Nephron progenitor cell (in vitro differentiated cells): Measurements from ENCODE around the gene C9orf50.
A peak's percentile ranks its signal among the peaks of the same experiment; 100 is the strongest.

Experiments
- DNase-seq: peaks from one replicate; pipeline ENCODE4 v3.0.0; 2021
- H3K27ac Mint-ChIP-seq: 2 replicates; pipeline ENCODE4 v1.8.0; 2021; ENCODE audit warnings: mild to moderate bottlenecking, moderate library complexity, mixed read lengths
- H3K27me3 Mint-ChIP-seq: 2 replicates; pipeline ENCODE4 v1.8.0; 2021; ENCODE audit warnings: mild to moderate bottlenecking, low read depth, mixed read lengths; ENCODE audit not compliant: poor library complexity
- H3K36me3 Mint-ChIP-seq: 2 replicates; pipeline ENCODE4 v1.8.0; 2021; ENCODE audit warnings: low read depth, mixed read lengths
- H3K4me1 Mint-ChIP-seq: 2 replicates; pipeline ENCODE4 v1.8.0; 2021; ENCODE audit warnings: mixed read lengths
- H3K4me3 Mint-ChIP-seq: 2 replicates; pipeline ENCODE4 v1.8.0; 2021; ENCODE audit warnings: mild to moderate bottlenecking, moderate library complexity, mixed read lengths
- H3K9me3 Mint-ChIP-seq: 2 replicates; pipeline ENCODE4 v1.8.0; 2021; ENCODE audit warnings: mild to moderate bottlenecking, moderate library complexity, mixed read lengths
- CTCF ChIP-seq: fragments of 200-600 bp; sonication (generic); IDR thresholded peaks from 2 replicates; pipeline ENCODE4 v1.5.0; 2021; ENCODE audit warnings: antibody characterized with exemption

C9orf50 gene

GRCh38 chr9:129650680-129651235 is 29.9 kb upstream of the C9orf50 start:
- H3K9me3 Mint-ChIP-seq: peaks cover 4% of the 10 kb centered on the region
- no peak for DNase-seq
- no peaks in the 10 kb centered on the region for H3K36me3 Mint-ChIP-seq
- H3K4me3 Mint-ChIP-seq: no peak overlapping the region
- no peak overlapping the region for H3K27ac Mint-ChIP-seq
- H3K4me1 Mint-ChIP-seq: peaks cover 81% of the 10 kb centered on the region
- TF ChIP-seq CTCF: no peak
- H3K27me3 Mint-ChIP-seq: no peaks in the 10 kb centered on the region

GRCh38 chr9:129649726-129650679 is 29.1 kb upstream of the C9orf50 start:
- peaks cover 81% of the 10 kb centered on the region for H3K4me1 Mint-ChIP-seq
- no peaks in the 10 kb centered on the region for H3K36me3 Mint-ChIP-seq
- DNase-seq: no peak
- TF ChIP-seq CTCF: no peak
- H3K4me3 Mint-ChIP-seq: no peak overlapping the region
- peak overlapping the region; percentile 92 for H3K27ac Mint-ChIP-seq
- H3K9me3 Mint-ChIP-seq: peaks cover 4% of the 10 kb centered on the region
- H3K27me3 Mint-ChIP-seq: no peaks in the 10 kb centered on the region

- Mint-ChIP-seq H3K9me3 (peaks cover 4% of the 10 kb centered on the region), H3K36me3 (no peaks in the 10 kb centered on the region), H3K4me3 (no peak overlapping the region), H3K27ac (no peak overlapping the region), H3K4me1 (peaks cover 79% of the 10 kb centered on the region), H3K27me3 (no peaks in the 10 kb centered on the region)
- DNase-seq: no peak
- TF ChIP-seq CTCF: no peak
Measured at GRCh38 chr9:129648764-129649115, 27.8 kb upstream of the C9orf50 start.

- Mint-ChIP-seq H3K36me3 (no peaks in the 10 kb centered on the region), H3K4me1 (peaks cover 74% of the 10 kb centered on the region), H3K4me3 (peak overlapping the region; percentile 63), H3K27me3 (no peaks in the 10 kb centered on the region), H3K27ac (peak overlapping the region; percentile 26), H3K9me3 (peaks cover 4% of the 10 kb centered on the region)
- DNase-seq: peak; percentile 67
- no peak for TF ChIP-seq CTCF
Measured at GRCh38 chr9:129648092-129648763, 27.3 kb upstream of the C9orf50 start.

- H3K36me3 Mint-ChIP-seq: no peaks in the 10 kb centered on the region
- no peaks in the 10 kb centered on the region for H3K27me3 Mint-ChIP-seq
- H3K9me3 Mint-ChIP-seq: peaks cover 4% of the 10 kb centered on the region
- peaks cover 70% of the 10 kb centered on the region for H3K4me1 Mint-ChIP-seq
- H3K27ac Mint-ChIP-seq: peak overlapping the region; percentile 49
- DNase-seq: no peak
- no peak for TF ChIP-seq CTCF
- H3K4me3 Mint-ChIP-seq: peak overlapping the region; percentile 63
Measured at GRCh38 chr9:129647635-129648034, 26.7 kb upstream of the C9orf50 start.
